ENCODE results near the gene RUVBL2.

The RUVBL2 gene

GRCh38 chr19:48945817-48946216 is 47.9 kb upstream of the RUVBL2 start (continued):
- TF ChIP-seq ZNF169 (tag by site-specific recombination; IDR thresholded peaks at IDR 0.05), result no peak

GRCh38 chr19:48946463-48947257 is 47.0 kb upstream of the RUVBL2 start:
- POLR2A ChIA-PET, result interaction anchor here (0.8 kb wide), 1 partner anchor 8 kb away, joined by 3 read pairs; the partner anchor contains the start of gene BAX
- CTCF ChIA-PET, result no interaction called here
- no peak for TF ChIP-seq ZNF610 (tag by site-specific recombination; IDR thresholded peaks at IDR 0.05; ENCODE audit: borderline replicate concordance)
- TF ChIP-seq WT1 (tag by site-specific recombination; IDR thresholded peaks at IDR 0.05), result no peak
- no peak for TF ChIP-seq ZNF76 (tag by site-specific recombination; IDR thresholded peaks at IDR 0.05; ENCODE audit: borderline replicate concordance, low read depth)
- no peak for TF ChIP-seq ZNF488 (tag by site-specific recombination; IDR thresholded peaks at IDR 0.05)
- TF ChIP-seq ZNF645 (tag by site-specific recombination; IDR thresholded peaks at IDR 0.05), result no peak
- no peak for TF ChIP-seq ZNF423 (tag by site-specific recombination; IDR thresholded peaks at IDR 0.05)
- no peak for TF ChIP-seq ZNF114 (tag by site-specific recombination; IDR thresholded peaks at IDR 0.05)
- no peak for TF ChIP-seq ZNF626 (tag by site-specific recombination; IDR thresholded peaks at IDR 0.05)
- no peak for TF ChIP-seq ZNF16 (tag by site-specific recombination; IDR thresholded peaks at IDR 0.05; ENCODE audit: low read depth)
- TF ChIP-seq ELK4 (IDR thresholded peaks at IDR 0.05; ENCODE audit: borderline replicate concordance, low read depth, low read length), result no peak

GRCh38 chr19:48947258-48947542 is 46.5 kb upstream of the RUVBL2 start:
- no peaks in the 10 kb centered on the region for H3K9me3 ChIP-seq (ENCODE audit: control insufficient read depth, insufficient read depth, low read depth, low read length)
- CTCF ChIA-PET, result no interaction called here
- TF ChIP-seq SP7 (tag by site-specific recombination; IDR thresholded peaks at IDR 0.05) (no peak), ZNF449 (tag by site-specific recombination; IDR thresholded peaks at IDR 0.05) (no peak), YY2 (tag by site-specific recombination; IDR thresholded peaks at IDR 0.05) (no peak), ZNF157 (tag by site-specific recombination; IDR thresholded peaks at IDR 0.05) (no peak), ZNF561 (tag by site-specific recombination; IDR thresholded peaks at IDR 0.05; ENCODE audit: borderline replicate concordance) (no peak), ZNF223 (tag by site-specific recombination; IDR thresholded peaks at IDR 0.05) (no peak), ZNF571 (tag by site-specific recombination; IDR thresholded peaks at IDR 0.05) (no peak), ZNF112 (tag by site-specific recombination; IDR thresholded peaks at IDR 0.05) (no peak), ZNF404 (tag by site-specific recombination; IDR thresholded peaks at IDR 0.05) (no peak), KLF8 (tag by site-specific recombination; IDR thresholded peaks at IDR 0.05) (no peak), ZNF202 (tag by site-specific recombination; IDR thresholded peaks at IDR 0.05; ENCODE audit: borderline replicate concordance) (no peak), ZNF785 (tag by site-specific recombination; IDR thresholded peaks at IDR 0.05) (no peak), ZNF501 (tag by site-specific recombination; IDR thresholded peaks at IDR 0.05) (no peak), HOXC10 (CRISPR knock-in tag; IDR thresholded peaks at IDR 0.05) (no peak), ZXDB (tag by site-specific recombination; IDR thresholded peaks at IDR 0.05) (no peak), ZSCAN23 (tag by site-specific recombination; IDR thresholded peaks at IDR 0.05) (no peak), ZBTB17 (tag by site-specific recombination; IDR thresholded peaks at IDR 0.05) (no peak)
- POLR2A ChIA-PET, result no interaction called here
- H3K4me1 ChIP-seq (ENCODE audit: control insufficient read depth, insufficient read depth, low read length), result no peaks in the 10 kb centered on the region
- H3K36me3 ChIP-seq (ENCODE audit: control insufficient read depth in 2 of 2, insufficient read depth in 1 of 2, low read length in 2 of 2), result no peaks in the 10 kb centered on the region
- no peak overlapping the region for H3K27ac ChIP-seq (ENCODE audit: extremely low read depth, low read depth, low read length)
- H3K4me3 ChIP-seq (ENCODE audit: low read depth, low read length), result no peak overlapping the region

More at GRCh38 chr19:48946463-48947257, 47.0 kb upstream of the RUVBL2 start:
- no peaks in the 10 kb centered on the region for H3K9me3 ChIP-seq (ENCODE audit: control insufficient read depth, insufficient read depth, low read depth, low read length)
- H3K4me1 ChIP-seq (ENCODE audit: control insufficient read depth, insufficient read depth, low read length), result no peaks in the 10 kb centered on the region
- H3K4me3 ChIP-seq (ENCODE audit: low read depth, low read length), result no peak overlapping the region
- no peak overlapping the region for H3K27ac ChIP-seq (ENCODE audit: extremely low read depth, low read depth, low read length)
- no peaks in the 10 kb centered on the region; a peak in 1 of 3 replicates for H3K36me3 ChIP-seq (ENCODE audit: control insufficient read depth in 2 of 2, insufficient read depth in 1 of 2, low read length in 2 of 2)
